A673 (cell line): Measurements from ENCODE around the gene TMEM131L.

Experiments used
- CTCF ChIP-seq: fragments of 300-800, 200-600 bp; sonication (generic); conservative IDR thresholded peaks from 2 replicates; pipeline ENCODE4 v1.5.1; 2017; ENCODE audit warnings: low read depth, mild to moderate bottlenecking, antibody characterized with exemption, low read length, moderate library complexity, mixed read lengths
- EZH2 ChIP-seq: fragments of 200-600 bp; sonication (generic); IDR thresholded peaks from 2 replicates; pipeline ENCODE4 v1.6.1; 2017; ENCODE audit warnings: borderline replicate concordance, low read depth, mild to moderate bottlenecking, mixed read lengths, antibody characterized with exemption, low read length; ENCODE audit not compliant: poor library complexity, severe bottlenecking

- TF ChIP-seq EZH2, result no peak
- no peak for TF ChIP-seq CTCF
Measured at GRCh38 chr4:153501578-153501977, 35.4 kb downstream of the TMEM131L start.
